ENCODE data around the gene GTPBP1.

DNA sequence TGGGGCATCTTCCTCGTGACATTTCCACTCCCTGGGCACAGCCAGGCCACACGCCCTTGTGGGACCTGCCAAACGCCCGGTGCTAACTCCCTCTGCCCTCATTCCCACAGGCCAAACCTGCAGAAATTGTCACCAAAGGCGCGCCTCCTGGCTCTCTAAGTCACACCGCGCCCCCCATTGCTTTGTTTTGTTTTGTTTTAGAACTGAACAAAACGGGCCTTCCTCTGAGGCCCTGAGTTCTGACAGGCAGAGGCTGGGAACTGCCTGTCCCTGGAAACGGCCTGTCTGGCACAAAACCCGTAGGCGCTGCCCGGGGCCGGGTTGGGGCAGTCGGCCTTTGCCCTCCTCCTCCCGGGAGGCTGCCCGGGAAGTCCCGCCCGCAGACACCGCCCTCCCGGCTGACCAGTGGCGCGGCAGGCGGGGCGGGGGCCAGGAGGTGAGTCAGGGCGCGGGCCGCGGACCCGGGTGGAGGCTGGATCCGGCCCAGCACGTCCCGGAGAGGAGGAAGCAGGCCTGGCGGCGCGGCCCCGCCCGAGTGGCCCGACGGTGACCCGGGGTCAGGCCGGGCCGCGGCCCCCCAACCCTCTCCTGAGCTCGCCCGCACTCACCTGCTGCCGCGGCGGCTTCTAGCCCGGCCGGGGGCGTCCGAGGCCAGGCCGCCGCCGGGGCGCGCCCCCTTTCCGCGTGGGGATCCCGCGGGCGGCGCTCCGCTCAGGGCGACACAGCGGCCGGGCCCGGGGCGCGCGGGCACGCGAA is 49.6 kb downstream of the GTPBP1 start:
- TF ChIP-seq FOS (IDR thresholded peaks at IDR 0.05; ENCODE audit: low read depth, low read length) (0 out of 2 replicates have a peak, but pooled peaks have one; percentile 23), RAD21 (IDR thresholded peaks at IDR 0.05; ENCODE audit: low read length) (no peak), POLR2A (IDR thresholded peaks at IDR 0.05; ENCODE audit: low read depth, low read length) (no peak), RCOR1 (IDR thresholded peaks at IDR 0.05; ENCODE audit: insufficient replicate concordance, low read length) (no peak), MAZ (IDR thresholded peaks at IDR 0.05; ENCODE audit: borderline replicate concordance, low read depth, low read length) (peak; percentile 79; the same call in 1 of the 2 replicates), MXI1 (IDR thresholded peaks at IDR 0.05; ENCODE audit: borderline replicate concordance, low read depth, low read length) (0 out of 2 replicates have a peak, but pooled peaks have one; percentile 33), CEBPB (IDR thresholded peaks at IDR 0.05; ENCODE audit: low read depth, low read length) (no peak), RFX5 (IDR thresholded peaks at IDR 0.05; ENCODE audit: low read depth, low read length) (no peak), SMC3 (IDR thresholded peaks at IDR 0.05; ENCODE audit: low read depth, low read length) (no peak)
- TF ChIP-seq, protein P1, sequence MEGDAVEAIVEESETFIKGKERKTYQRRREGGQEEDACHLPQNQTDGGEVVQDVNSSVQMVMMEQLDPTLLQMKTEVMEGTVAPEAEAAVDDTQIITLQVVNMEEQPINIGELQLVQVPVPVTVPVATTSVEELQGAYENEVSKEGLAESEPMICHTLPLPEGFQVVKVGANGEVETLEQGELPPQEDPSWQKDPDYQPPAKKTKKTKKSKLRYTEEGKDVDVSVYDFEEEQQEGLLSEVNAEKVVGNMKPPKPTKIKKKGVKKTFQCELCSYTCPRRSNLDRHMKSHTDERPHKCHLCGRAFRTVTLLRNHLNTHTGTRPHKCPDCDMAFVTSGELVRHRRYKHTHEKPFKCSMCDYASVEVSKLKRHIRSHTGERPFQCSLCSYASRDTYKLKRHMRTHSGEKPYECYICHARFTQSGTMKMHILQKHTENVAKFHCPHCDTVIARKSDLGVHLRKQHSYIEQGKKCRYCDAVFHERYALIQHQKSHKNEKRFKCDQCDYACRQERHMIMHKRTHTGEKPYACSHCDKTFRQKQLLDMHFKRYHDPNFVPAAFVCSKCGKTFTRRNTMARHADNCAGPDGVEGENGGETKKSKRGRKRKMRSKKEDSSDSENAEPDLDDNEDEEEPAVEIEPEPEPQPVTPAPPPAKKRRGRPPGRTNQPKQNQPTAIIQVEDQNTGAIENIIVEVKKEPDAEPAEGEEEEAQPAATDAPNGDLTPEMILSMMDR (conservative IDR thresholded peaks at IDR 0.05; ENCODE audit: low read depth, low read length), result 0 out of 2 replicates have a peak, but pooled peaks have one; percentile 3
- TF ChIP-seq, protein P2, sequence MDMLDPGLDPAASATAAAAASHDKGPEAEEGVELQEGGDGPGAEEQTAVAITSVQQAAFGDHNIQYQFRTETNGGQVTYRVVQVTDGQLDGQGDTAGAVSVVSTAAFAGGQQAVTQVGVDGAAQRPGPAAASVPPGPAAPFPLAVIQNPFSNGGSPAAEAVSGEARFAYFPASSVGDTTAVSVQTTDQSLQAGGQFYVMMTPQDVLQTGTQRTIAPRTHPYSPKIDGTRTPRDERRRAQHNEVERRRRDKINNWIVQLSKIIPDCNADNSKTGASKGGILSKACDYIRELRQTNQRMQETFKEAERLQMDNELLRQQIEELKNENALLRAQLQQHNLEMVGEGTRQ (IDR thresholded peaks at IDR 0.05; ENCODE audit: low read depth, low read length), result no peak
- TF ChIP-seq, protein P3, sequence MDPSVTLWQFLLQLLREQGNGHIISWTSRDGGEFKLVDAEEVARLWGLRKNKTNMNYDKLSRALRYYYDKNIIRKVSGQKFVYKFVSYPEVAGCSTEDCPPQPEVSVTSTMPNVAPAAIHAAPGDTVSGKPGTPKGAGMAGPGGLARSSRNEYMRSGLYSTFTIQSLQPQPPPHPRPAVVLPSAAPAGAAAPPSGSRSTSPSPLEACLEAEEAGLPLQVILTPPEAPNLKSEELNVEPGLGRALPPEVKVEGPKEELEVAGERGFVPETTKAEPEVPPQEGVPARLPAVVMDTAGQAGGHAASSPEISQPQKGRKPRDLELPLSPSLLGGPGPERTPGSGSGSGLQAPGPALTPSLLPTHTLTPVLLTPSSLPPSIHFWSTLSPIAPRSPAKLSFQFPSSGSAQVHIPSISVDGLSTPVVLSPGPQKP (IDR thresholded peaks at IDR 0.05; ENCODE audit: borderline replicate concordance, low read depth, low read length), result no peak

Measured in IMR-90 (cell line).